ENCODE results near the gene CLEC2L.

Gene CLEC2L

DNA sequence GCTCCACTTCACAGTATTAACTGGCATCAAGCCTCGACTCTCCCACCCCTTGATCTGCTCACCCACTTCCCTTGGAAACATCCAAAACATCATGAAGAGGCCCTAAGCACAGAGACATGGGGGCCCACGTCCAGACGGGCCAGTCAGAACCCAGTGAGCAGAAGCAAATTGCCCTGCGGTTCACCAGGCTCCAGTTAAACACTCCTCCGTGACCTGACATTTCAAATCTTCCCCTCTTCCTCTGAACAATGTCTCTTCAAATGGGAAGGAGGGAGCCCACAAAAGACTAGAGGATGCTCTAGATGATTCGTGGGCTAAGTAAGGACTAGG, 44.8 kb downstream of the CLEC2L start:
- no peaks in the 10 kb centered on the region for H3K79me2 ChIP-seq (ENCODE audit: insufficient read depth, low read length)
- TF ChIP-seq, protein P1, sequence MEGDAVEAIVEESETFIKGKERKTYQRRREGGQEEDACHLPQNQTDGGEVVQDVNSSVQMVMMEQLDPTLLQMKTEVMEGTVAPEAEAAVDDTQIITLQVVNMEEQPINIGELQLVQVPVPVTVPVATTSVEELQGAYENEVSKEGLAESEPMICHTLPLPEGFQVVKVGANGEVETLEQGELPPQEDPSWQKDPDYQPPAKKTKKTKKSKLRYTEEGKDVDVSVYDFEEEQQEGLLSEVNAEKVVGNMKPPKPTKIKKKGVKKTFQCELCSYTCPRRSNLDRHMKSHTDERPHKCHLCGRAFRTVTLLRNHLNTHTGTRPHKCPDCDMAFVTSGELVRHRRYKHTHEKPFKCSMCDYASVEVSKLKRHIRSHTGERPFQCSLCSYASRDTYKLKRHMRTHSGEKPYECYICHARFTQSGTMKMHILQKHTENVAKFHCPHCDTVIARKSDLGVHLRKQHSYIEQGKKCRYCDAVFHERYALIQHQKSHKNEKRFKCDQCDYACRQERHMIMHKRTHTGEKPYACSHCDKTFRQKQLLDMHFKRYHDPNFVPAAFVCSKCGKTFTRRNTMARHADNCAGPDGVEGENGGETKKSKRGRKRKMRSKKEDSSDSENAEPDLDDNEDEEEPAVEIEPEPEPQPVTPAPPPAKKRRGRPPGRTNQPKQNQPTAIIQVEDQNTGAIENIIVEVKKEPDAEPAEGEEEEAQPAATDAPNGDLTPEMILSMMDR (IDR thresholded peaks at IDR 0.05; ENCODE audit: borderline replicate concordance, extremely low read depth, low read length, poor library complexity, severe bottlenecking) = no peak
- TF ChIP-seq EZH2 (IDR thresholded peaks at IDR 0.05; ENCODE audit: borderline replicate concordance, low read depth, low read length, severe bottlenecking) = no peak
- H3K4me3 ChIP-seq (ENCODE audit: low read depth in 1 of 2, low read length in 2 of 2) = no peak overlapping the region
- no peaks in the 10 kb centered on the region for H3K4me1 ChIP-seq (ENCODE audit: insufficient read depth, low read length)
- H3K9ac ChIP-seq (ENCODE audit: low read depth, low read length) = no peak overlapping the region
- no peak for DNase-seq
- H3K27me3 ChIP-seq (ENCODE audit: insufficient read depth, low read length, poor library complexity) = no peaks in the 10 kb centered on the region
- no peak overlapping the region for H3K27ac ChIP-seq (ENCODE audit: low read length)
- H3K36me3 ChIP-seq (ENCODE audit: insufficient read depth, low read length) = peaks cover 3% of the 10 kb centered on the region; the same call in 1 of the 2 replicates
- H3K9me3 ChIP-seq (ENCODE audit: insufficient read depth, low read length, severe bottlenecking) = no peaks in the 10 kb centered on the region
- no peak overlapping the region for H2AFZ ChIP-seq (ENCODE audit: low read depth, low read length)
- no peak for ATAC-seq (ENCODE audit: insufficient read depth, low read depth)
- no peak overlapping the region for H3K4me2 ChIP-seq (ENCODE audit: insufficient read depth, low read length)
- H4K20me1 ChIP-seq (ENCODE audit: insufficient read depth, low read length) = no peaks in the 10 kb centered on the region

GRCh38 chr7:139568813-139569490, 45.5 kb downstream of the CLEC2L start:
- no peak for TF ChIP-seq EZH2 (IDR thresholded peaks at IDR 0.05; ENCODE audit: borderline replicate concordance, low read depth, low read length, severe bottlenecking)
- TF ChIP-seq, protein P1 (IDR thresholded peaks at IDR 0.05; ENCODE audit: borderline replicate concordance, extremely low read depth, low read length, poor library complexity, severe bottlenecking) = no peak
- ATAC-seq (ENCODE audit: insufficient read depth, low read depth) (no peak), DNase-seq (no peak)
- Histone ChIP-seq H3K4me1 (ENCODE audit: insufficient read depth, low read length) (no peaks in the 10 kb centered on the region), H3K4me3 (ENCODE audit: low read depth in 1 of 2, low read length in 2 of 2) (no peak overlapping the region), H3K9ac (ENCODE audit: low read depth, low read length) (no peak overlapping the region), H3K4me2 (ENCODE audit: insufficient read depth, low read length) (no peak overlapping the region), H2AFZ (ENCODE audit: low read depth, low read length) (no peak overlapping the region), H3K79me2 (ENCODE audit: insufficient read depth, low read length) (no peaks in the 10 kb centered on the region), H3K27me3 (ENCODE audit: insufficient read depth, low read length, poor library complexity) (no peaks in the 10 kb centered on the region), H3K36me3 (ENCODE audit: insufficient read depth, low read length) (peaks cover 3% of the 10 kb centered on the region; the same call in 1 of the 2 replicates), H3K9me3 (ENCODE audit: insufficient read depth, low read length, severe bottlenecking) (no peaks in the 10 kb centered on the region), H4K20me1 (ENCODE audit: insufficient read depth, low read length) (no peaks in the 10 kb centered on the region), H3K27ac (ENCODE audit: low read length) (no peak overlapping the region)

DNA sequence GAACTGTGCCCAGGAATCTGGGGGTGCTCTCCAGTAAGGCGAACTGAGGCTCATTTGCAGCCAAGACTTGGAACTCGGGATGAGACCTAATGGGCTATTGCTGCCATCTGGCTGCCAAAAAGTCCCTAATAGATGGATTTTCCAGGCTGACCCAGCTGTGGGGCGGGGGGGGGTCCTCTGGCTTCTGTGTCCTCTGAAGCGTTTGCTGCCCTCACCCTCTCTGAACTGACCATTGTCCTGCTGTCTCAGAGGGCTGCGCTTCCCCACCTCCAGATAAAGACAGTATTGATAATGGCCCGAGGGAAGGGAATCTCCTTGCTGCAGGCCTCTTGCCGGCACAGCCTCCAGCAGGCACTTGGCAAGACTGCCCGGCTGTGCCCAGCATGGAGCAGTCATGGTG, 46.6 kb downstream of the CLEC2L start:
- H2AFZ ChIP-seq (ENCODE audit: low read depth, low read length) = no peak overlapping the region
- H3K4me1 ChIP-seq (ENCODE audit: insufficient read depth, low read length) = no peaks in the 10 kb centered on the region
- DNase-seq = no peak
- peaks cover 3% of the 10 kb centered on the region; the same call in 1 of the 2 replicates for H3K36me3 ChIP-seq (ENCODE audit: insufficient read depth, low read length)
- no peak for ATAC-seq (ENCODE audit: insufficient read depth, low read depth)
- no peaks in the 10 kb centered on the region for H3K27me3 ChIP-seq (ENCODE audit: insufficient read depth, low read length, poor library complexity)
- no peak overlapping the region for H3K4me3 ChIP-seq (ENCODE audit: low read depth in 1 of 2, low read length in 2 of 2)
- TF ChIP-seq EZH2 (IDR thresholded peaks at IDR 0.05; ENCODE audit: borderline replicate concordance, low read depth, low read length, severe bottlenecking) = no peak
- TF ChIP-seq, protein P1 (IDR thresholded peaks at IDR 0.05; ENCODE audit: borderline replicate concordance, extremely low read depth, low read length, poor library complexity, severe bottlenecking) = no peak
- no peak overlapping the region for H3K4me2 ChIP-seq (ENCODE audit: insufficient read depth, low read length)
- no peaks in the 10 kb centered on the region for H3K79me2 ChIP-seq (ENCODE audit: insufficient read depth, low read length)
- no peak overlapping the region for H3K9ac ChIP-seq (ENCODE audit: low read depth, low read length)
- H3K27ac ChIP-seq (ENCODE audit: low read length) = no peak overlapping the region
- no peaks in the 10 kb centered on the region for H4K20me1 ChIP-seq (ENCODE audit: insufficient read depth, low read length)
- H3K9me3 ChIP-seq (ENCODE audit: insufficient read depth, low read length, severe bottlenecking) = no peaks in the 10 kb centered on the region

All from DND-41 (cell line).